Measurements from ENCODE around the gene FILIP1.

DNA sequence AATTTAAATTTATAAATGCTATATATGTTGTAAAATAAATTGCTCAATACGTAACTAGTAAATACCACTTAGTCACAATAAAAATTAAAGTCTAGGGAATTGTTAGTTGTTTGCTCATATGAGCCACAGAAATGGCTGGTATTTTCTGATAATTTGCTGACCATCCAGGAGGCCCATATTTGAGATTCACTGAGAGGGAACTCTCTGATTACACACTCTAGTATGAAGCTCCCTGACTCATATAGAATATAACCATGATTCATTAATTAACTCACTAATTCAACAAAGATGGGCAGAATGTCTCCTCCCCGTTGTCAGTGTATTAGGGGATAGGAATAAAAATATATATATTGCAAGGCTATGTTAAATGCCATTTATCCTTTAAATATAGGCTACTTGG, 162.4 kb downstream of the FILIP1 start:
- TF ChIP-seq CTCF (conservative IDR thresholded peaks at IDR 0.05 in 1 of 2, IDR thresholded peaks at IDR 0.05 in 1 of 2; ENCODE audit: low read depth in 1 of 2, low read length in 2 of 2) (no peak), EZH2 (IDR thresholded peaks at IDR 0.05; ENCODE audit: low read length, missing control alignments) (no peak)

All from fibroblast of lung (primary cell).